NK-92 (cell line): ENCODE results near the gene ABLIM3.
"Not testable (repeated sequence)": the region's sequence is repeated elsewhere in the genome, so short reads cannot be mapped to it uniquely, and the experiment has no call there.

Experiments
- DNase-seq: peaks from one replicate; lab custom pipeline; 2025; ENCODE audit not compliant: unreplicated experiment; lab: John Stamatoyannopoulos, UW

The ABLIM3 gene

DNA sequence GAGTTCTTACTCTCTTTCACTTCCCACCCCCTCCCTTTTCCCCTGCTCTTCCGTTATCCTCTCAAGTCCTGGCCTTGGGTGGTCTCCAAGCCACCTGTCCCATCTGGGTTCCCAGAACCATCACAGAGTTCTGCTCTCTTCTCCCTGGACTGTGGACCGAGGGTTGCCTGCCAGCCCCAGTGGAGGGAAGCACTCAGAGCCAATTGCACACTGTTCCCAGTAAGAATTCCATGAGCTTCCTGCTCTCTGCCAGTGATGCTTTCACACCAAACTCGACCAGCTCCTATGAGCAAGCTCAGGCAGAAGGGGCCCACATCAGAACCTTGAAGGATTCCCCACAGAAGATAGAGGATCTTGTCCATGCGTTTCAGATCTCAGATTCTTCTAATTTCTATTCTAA lies 110.3 kb downstream of the ABLIM3 start:
- no peak for DNase-seq

DNA sequence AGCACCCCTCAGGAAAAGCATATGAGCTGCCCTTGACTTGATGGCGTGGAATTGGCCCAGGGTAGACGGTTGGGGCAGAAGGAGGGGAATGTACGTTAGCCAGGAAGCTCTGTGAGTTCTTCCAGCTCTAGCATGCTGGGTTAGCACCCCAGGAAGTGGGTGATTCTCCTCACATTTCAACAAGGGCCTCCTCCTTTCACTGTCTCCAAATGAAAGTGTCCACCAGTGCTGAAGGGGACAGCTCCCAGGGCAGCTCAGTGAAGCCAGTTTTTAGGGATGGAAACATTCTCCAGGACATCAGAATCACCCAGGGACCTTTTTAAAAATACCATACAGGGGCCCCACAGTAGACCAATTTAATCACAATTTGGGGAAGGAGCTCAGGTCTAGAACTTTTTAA lies 113.2 kb downstream of the ABLIM3 start:
- no peak for DNase-seq

DNA sequence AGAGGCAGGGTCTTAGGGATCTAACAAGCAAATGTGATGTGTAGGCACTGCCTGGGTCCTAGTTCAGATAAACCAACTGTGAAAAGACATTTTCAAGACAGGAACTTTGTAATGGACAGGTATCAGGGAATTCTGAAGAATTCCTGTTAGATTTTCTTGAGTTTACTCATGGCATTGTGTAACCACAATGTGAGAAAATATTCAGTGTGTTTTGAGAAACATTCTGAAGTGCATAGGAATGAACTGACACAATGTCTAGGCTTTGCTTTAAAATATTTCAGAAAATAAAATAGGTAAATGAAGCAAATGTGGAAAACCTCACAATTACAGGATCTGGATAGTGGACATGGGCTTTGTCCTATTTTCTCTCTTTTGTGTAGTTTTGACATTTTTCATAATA lies 115.2 kb downstream of the ABLIM3 start:
- no peak for DNase-seq

DNA sequence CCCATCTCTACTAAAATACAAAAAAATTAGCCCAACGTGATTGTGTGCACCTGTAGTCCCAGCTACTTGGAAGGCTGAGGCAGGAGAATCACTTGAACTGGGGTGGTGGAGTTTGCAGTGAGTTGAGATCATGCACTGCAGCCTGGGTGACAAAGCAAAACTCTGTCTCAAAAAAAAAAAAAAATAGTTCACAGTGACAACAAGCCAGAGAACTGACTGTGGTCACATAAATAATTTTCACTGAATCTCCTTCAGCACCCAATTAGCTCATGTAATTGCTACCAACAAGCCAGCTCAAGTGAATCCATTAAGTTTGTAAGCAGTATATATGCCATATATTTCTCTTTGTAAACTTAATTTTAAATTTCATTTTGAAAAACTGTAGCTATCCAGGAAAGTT lies 115.8 kb downstream of the ABLIM3 start:
- DNase-seq, result no peak

DNA sequence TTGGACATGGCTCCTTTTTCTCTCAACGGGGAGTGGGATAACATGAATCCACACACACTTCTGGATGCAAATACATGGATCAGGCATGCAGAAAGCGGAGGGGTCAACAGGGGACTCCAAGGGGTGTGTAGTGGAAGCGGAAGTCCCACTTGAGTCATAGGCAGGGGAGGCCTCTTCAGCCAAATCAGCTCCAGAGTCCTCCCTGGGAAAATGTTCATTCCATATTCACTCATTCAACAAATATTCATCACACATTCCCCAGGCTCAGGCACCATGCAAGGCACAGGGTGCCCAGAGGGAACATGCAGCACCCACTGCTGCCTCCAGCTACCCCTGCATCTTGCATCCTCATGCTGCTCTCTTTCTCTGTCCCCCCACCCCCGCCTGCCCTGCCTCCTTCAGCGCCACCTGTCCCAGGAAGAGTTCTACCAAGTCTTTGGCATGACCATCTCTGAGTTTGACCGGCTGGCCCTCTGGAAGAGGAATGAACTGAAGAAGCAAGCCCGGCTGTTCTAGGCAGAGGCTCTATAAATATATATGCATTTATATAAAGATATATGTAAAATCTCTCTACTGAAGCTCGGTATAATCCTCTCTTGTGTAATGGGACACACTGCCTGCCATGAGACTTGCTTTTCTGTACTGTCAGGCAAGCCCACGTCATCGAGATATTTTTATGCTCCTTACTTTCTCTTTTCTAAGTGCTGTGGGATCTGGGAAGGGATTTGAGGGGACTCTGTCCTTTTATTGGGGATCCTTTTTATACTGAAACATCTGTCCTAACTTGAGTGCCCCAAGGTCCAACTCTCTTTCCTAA lies 116.8 kb downstream of the ABLIM3 start:
- DNase-seq, result no peak

DNA sequence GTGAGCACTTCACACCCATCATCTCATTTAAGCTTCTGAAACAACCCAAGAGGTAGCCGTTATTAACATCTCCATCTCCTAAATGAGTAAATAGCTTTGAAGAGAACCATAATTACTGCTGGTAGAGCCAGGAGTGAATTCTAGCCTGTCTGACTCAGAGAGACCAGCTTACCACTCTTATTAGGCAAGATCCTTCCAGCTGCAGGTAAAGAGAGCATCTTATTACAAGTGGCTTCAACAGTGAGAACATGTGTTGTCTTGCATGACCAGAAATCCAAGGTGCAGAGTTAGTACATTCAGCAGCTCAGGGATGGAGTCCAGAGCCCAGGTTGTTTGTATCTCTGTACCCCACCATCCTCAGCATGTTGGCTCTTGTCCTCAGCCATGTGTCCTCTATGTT lies 119.5 kb downstream of the ABLIM3 start:
- no peak for DNase-seq

DNA sequence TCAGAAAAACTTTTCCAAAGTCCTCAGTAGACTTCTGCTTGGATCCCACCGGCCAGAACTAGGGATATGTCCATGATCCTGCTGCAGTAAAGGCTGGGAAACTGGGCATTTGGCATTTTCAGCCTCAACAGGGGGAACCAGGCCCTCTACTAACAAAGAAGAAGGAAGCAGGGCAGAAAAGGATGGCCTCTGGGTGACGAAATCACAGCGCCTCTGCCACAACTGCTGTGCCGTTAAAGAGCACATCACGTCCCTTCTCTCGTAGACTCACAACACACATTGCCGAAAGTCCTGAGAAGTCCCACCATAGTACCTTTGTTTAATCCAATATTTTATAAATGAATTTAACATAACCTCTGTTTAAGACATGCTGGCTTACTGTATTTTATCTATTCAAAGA lies 120.0 kb downstream of the ABLIM3 start:
- no peak for DNase-seq

DNA sequence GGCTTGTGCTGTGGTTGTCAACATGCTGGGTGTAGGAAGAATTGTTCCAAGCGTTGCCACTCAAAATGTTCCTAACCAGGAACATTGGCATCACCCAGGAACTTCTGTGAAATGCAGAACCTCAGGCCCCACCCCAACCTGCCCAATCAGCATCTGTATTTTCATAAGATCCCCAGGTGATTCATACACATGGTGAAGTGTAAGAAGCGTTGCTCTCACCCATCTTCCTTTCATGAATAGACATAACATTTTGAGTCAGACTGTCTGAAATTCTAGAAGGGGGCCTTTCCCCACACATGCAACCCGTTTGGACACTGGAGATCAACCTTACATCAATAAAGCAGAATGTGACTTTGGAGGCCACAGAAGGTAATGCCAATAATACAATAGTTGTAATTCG lies 121.0 kb downstream of the ABLIM3 start:
- no peak for DNase-seq

DNA sequence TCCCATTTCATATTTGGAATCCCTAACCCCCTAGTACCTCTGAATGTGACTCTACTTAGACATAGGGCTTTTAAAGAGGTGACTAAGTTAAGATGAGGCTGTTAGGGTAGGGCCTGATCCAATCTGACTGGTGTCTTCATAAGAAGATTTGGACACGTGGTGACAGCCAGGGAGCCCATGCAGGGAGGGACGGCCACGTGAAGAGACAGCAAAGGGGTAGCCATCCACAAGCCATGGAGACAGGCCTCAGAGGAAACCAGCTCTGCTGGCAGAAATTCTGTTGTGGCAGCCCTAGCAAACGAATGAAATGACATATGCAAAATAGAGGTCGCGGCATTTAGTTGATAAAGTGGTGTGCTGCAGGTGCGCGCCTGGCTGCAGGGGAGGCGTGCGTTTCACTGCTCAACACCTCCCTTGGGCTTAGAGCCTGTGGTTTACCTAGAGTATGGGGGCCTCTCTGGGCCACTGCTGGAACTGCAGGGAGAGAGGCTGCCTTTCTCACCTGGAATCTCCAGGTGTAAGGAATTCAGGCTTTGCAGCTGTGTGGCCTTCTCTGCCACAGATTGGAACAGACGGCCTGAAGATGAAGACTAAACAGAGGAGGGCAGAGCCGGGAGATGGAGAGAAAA lies 123.3 kb downstream of the ABLIM3 start:
- DNase-seq, result no peak

DNA sequence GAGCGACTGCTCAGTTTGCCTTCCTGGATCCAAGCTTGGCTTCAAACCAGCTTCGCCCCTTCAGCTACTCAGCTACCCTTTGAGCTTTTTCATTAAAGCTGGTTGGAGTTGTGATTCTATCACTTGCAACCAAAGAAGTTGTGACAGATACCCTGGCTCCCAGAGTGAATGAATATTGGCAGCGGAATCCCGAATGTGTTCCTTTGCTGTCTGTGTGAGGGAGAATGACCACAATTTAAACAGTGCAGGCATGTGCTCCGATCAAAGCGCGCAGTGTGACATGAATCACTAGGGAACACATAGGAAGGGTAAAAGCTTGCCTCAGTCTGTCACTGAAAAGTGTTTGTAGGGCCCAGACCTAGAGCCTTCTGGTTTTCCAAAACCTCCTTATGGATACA lies 123.8 kb downstream of the ABLIM3 start:
- DNase-seq, result no peak

DNA sequence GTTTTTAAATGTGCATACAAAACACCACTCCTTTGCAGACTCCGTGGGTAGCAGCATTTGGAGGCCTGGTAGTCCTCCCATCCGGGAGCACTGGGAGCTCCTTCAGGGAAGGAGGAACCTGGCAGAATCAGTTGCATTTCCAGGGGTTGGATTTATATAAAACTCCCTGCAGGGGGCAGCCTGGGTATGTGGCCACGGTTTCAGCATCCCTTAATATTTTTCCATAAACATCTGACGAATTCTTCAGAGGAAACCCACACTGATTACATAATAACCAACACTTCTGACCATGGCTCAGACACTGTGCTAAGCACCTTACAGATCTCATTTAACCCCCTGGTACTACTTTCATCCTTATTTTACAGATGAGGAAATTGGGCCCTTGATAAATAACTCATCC lies 124.3 kb downstream of the ABLIM3 start:
- no peak for DNase-seq

DNA sequence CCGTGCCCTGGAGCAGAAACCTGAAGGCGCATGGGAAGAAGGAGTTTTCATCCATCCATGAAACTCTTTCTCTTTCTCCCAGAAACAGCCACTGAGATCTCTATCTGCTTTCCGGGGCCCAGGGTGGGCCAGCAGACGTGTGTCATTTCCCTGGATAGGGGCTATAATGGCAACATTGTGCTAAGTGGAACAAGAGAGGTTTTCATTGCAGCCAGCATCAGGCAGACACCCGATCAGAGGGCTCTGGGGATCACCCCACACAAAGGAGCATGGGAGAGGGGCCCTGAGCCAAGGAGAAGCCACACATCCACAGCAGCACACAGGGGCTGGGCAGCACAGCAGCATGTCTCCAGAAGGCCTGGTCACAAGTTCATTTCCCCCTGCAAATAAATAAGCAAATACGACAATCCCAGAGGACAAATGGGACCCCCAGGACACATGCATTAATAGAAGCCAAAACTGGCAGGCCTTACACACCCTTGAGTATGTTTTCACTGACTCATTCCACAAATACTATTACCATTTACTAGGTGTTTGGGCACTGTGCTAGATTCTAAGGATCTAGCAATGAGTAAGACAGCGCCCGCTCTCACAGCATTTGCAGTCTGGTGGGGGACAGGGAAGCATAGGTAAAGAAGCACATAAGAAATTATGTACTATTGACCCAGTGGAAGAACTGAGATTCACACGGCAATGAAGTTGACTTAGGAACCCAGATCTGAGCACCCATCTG lies 126.1 kb downstream of the ABLIM3 start:
- no peak for DNase-seq

DNA sequence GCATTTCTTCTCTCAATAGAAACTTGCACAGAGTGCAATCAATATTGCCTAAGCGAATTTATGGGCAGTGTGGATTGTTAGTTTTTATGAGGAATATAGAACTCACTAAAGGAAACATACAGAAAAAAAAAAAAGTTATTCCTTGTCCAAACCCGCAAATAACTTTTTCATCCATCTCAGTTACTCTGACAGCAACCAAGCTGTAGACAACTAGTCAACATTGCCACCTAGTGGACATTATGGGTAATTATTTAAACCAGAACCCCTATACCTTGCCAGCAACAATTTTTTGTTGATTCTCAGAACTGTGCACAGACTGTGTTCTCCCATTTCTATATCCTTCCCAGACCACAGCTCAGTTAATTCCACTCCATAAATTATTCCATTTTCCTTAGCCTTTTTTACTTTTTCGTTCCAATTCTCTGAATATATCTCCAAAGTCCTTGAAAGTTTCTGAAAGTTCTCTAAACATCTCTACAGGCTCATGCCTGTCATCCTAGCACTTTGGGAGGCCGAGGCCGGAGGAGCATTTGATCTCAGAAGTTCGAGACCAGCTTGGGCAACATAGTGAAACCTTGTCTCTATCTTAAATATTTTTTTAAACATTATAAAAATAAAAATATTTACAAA lies 127.8 kb downstream of the ABLIM3 start:
- no peak for DNase-seq

DNA sequence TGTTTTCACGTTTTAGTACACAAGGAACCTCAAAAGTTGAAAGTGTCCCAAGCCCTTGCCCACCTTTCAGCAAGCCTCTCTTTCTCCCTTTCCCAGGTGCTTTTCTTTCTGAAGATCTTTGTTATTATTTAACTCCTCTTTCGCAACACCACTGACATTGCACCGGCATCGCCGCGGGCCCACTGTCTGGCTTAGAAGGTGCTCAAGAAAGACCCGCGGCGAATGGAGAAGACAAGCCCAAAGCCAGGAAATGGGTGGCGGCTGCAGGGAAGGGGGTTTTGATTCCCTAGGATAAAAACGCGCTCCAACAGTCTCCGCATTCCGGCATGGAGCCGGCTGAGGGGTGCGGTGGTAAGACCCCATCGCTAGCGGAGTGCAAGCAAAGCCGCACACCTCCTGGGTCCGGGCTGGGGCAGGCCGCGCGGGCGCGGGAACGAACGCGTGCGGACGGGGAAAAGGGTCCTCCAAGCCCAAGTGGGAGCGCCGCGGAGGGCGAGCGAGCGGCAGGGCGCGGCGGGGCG lies 130.0 kb downstream of the ABLIM3 start:
- no peak for DNase-seq

DNA sequence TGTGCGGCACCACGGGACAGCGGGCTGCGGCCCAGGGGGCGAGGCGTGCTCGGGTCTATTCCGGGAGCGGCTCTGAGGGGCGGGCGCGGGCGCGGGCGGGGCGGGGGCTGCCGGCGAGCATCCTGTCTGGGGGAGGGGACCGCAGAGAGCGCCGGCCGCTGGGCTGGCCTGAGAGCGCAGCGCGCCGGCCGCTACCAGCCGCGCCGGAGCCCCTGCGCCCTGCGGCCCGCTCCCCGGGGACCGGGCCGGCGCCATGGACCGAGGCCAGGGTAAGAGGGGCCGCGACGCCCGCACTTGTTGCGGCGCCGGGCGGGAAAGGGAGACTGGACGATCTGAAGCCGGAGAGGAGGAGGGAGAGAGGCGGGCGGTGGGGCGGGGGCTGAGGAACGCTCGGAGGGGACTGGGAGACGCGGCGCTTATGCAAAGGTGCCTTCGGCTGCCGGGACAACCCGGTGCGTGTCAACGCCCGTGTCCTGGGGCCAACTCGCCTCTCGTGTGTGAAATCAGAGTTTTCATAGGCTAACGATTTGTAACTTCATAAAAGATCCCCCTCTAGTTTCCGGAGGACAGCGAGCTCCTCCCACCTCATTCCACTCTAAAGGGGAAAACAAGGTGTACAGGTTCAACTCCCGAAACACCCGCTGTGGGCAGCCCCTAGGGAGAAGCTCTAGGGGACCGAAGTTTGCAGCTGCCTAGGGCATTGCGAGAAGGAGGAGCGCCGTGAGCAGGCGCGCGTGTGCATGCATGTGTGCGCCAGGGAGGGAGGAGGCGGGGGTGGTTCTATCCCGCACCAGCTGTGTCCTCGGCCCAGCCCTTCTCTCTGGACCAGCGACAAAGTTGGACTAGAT lies 130.6 kb downstream of the ABLIM3 start, which contains the start of gene AFAP1L1:
AFAP1L1 (plus strand) TSS at position 144 of the 848 bp plus-strand sequence; CDS start at position 254, 110 bp downstream.
- no peak for DNase-seq

DNA sequence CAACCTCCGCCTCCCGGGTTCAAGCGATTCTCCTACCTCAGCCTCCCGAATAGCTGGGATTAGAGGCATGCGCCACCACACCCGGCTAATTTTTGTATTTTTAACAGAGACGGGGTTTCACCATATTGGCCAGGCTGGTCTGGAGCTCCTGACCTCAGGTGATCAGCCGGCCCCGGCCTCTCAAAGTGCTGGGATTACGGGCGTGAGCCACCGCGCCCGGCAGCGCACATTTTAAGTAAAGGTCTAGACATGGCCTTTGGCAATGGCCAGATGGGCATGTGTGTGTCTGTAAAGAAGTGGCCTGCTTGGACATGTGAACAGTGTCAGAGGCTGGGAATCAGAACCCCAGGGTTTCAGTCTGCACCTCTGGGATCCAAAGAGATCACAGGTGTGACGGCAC lies 131.5 kb downstream of the ABLIM3 start:
- DNase-seq, result not testable (repeated sequence)

DNA sequence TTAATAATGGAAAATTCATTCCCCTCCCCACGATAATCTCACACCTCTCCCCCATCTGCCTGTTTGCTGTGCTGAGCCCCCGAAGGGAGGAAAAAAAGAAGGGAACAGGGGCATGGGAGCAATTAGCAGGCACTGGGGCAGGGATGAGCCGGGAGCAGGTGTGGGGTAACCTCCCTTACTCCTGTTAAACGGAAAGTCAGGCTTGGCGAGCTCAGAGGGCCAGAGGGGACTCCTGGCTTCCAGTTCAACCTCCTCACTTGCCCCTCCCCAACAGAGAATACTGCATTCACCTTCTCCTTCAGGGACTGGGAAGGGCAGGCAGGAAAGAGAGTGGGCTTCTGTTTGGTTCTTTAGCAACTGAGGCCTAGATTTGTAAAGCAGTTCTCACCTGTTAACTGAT lies 131.9 kb downstream of the ABLIM3 start:
- no peak for DNase-seq

DNA sequence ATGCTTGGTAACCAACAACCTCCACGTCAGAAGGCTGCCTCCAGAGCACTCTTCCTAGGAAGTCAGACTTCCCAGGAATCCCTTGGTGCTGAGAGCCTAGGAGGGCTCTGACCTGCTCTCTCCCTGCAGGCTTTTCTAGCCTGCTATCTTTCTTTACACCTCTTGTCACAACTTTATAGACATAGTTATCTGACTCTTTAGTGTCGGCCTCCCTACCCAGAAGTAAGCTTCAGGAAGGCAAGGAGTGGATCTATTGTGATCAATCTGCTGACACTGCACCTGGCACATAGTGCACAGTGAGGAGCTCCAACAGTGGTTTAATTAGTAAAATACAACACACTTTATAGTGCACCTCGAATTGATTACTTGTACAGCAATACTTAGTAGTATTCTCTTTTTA lies 132.7 kb downstream of the ABLIM3 start:
- DNase-seq, result no peak

DNA sequence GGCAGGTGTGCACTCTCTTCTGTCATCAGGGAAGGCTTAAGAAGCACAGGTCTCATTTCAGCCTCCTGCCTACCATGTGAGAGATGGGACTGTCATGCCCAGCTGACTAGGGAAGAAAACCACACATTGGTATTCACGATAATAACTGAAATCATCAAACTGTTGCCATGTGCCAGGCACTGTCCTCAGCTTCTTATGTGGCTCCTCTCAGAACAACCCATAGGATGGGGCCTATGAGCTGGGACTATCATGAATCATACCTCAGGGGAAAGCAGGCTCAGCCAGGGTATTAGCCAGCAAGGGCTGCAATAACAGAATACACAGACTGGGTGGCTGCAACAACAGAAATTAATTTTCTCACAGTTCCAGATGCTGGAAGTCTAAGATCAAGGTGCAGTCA lies 133.6 kb downstream of the ABLIM3 start:
- no peak for DNase-seq

DNA sequence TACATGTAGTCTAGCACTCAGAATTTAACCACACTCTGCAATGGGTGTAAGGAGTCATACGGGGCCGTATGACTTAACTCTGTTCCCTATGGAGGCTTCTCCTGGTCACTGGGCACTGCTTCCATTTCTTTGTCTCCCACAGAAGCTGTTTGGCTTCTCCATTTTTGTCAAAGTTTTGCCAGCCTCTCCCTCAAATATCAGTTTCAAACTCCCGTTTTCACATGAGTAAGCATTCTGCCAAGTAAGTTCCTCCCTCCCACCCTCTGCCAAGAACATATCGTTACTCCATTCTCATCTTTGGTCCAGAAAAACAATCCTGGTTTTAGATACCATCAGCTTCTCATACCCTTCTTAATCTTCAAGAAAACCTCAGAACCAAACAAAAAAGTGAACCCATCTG lies 136.5 kb downstream of the ABLIM3 start:
- DNase-seq, result no peak
